ENCODE results near the gene CNGA1.
"Not testable (repeated sequence)": the region's sequence is repeated elsewhere in the genome, so short reads cannot be mapped to it uniquely, and the experiment has no call there.

CNGA1 gene

GRCh38 chr4:48028696-48029095 lies 12.2 kb upstream of the CNGA1 start:
- DNase-seq, result no peak

- DNase-seq, result no peak
Observed at GRCh38 chr4:48027653-48028052, 11.2 kb upstream of the CNGA1 start.

- no peak for DNase-seq
Observed at GRCh38 chr4:48025005-48025404, 8.5 kb upstream of the CNGA1 start.

- DNase-seq, result no peak
Observed at GRCh38 chr4:48024522-48024921, 8.0 kb upstream of the CNGA1 start.

GRCh38 chr4:48022192-48022799 lies 5.8 kb upstream of the CNGA1 start:
- DNase-seq, result no peak

GRCh38 chr4:48021100-48021499 lies 4.6 kb upstream of the CNGA1 start:
- no peak for DNase-seq

- DNase-seq, result no peak
Observed at GRCh38 chr4:48018112-48018511, 1.6 kb upstream of the CNGA1 start.

GRCh38 chr4:48017108-48017571 lies 659 bp upstream of the CNGA1 start:
- peak in 2 of 4 experiments; percentile 3 to 5 for DNase-seq

GRCh38 chr4:48015678-48016077 lies 803 bp downstream of the CNGA1 start:
- no peak for DNase-seq

- no peak for DNase-seq
Observed at GRCh38 chr4:48015216-48015615, 1.3 kb downstream of the CNGA1 start.

- no peak for DNase-seq
Observed at GRCh38 chr4:48012824-48013223, 3.7 kb downstream of the CNGA1 start.

GRCh38 chr4:48011722-48012121 lies 4.8 kb downstream of the CNGA1 start:
- no peak for DNase-seq

- DNase-seq, result not testable (repeated sequence)
Observed at GRCh38 chr4:48010906-48011305, 5.6 kb downstream of the CNGA1 start.

GRCh38 chr4:48008021-48008596 lies 8.4 kb downstream of the CNGA1 start:
- no peak for DNase-seq

GRCh38 chr4:48005781-48006180 lies 10.7 kb downstream of the CNGA1 start:
- DNase-seq, result no peak

GRCh38 chr4:48003568-48003967 lies 12.9 kb downstream of the CNGA1 start:
- DNase-seq, result peak in 1 of 4 experiments; percentile 2

GRCh38 chr4:48002267-48002666 lies 14.2 kb downstream of the CNGA1 start:
- DNase-seq, result no peak

GRCh38 chr4:47996021-47996420 lies 20.5 kb downstream of the CNGA1 start:
- no peak for DNase-seq

- not testable (repeated sequence) for DNase-seq
Observed at GRCh38 chr4:47992475-47992874, 24.0 kb downstream of the CNGA1 start.

GRCh38 chr4:47990145-47990544 lies 26.3 kb downstream of the CNGA1 start:
- no peak for DNase-seq

- no peak for DNase-seq
Observed at GRCh38 chr4:47974566-47974965, 41.9 kb downstream of the CNGA1 start.

GRCh38 chr4:47972721-47973120 lies 43.8 kb downstream of the CNGA1 start:
- no peak for DNase-seq

GRCh38 chr4:47972181-47972580 lies 44.3 kb downstream of the CNGA1 start:
- DNase-seq, result no peak

GRCh38 chr4:47968847-47969246 lies 47.6 kb downstream of the CNGA1 start:
- no peak for DNase-seq

GRCh38 chr4:47954677-47955076 lies 61.8 kb downstream of the CNGA1 start:
- DNase-seq, result no peak
